Colonic mucosa (tissue), 4 donors: ENCODE measurements around the gene GPA33. TPM values are rescaled to one million over a fixed set of nuclear protein-coding genes. Genes with fewer than 3 reads are reported as not detected.
A peak's percentile ranks its signal among the peaks of the same experiment; 100 is the strongest.

ENCODE experiments used
- DNase-seq: peaks from one replicate; pipeline ENCODE4 v3.0.0-alpha.2; 2020
- H3K27ac ChIP-seq: fragments of 200-600 bp; one replicate; pipeline ENCODE4 v1.8.0; 2021
- H3K27me3 ChIP-seq: fragments of 200-600 bp; one replicate; pipeline ENCODE4 v1.8.0; 2021
- H3K36me3 ChIP-seq: fragments of 200-600 bp; one replicate; pipeline ENCODE4 v1.8.0; 2021
- H3K4me1 ChIP-seq: fragments of 200-600 bp; one replicate; pipeline ENCODE4 v1.8.0; 2021; ENCODE audit warnings: mild to moderate bottlenecking
- H3K4me3 ChIP-seq: fragments of 200-600 bp; one replicate; pipeline ENCODE4 v1.8.0; 2021
- H3K9ac ChIP-seq, 2 donors: one replicate each; pipeline ENCODE4 v1.7.0; 2013; ENCODE audit warnings: control low read depth in 2 of 2, low read depth in 2 of 2, low read length in 2 of 2
- H3K9me3 ChIP-seq: fragments of 200-600 bp; one replicate; pipeline ENCODE4 v1.8.0; 2021
- CTCF ChIP-seq: fragments of 200-600 bp; IDR thresholded peaks from one replicate; pipeline ENCODE4 v1.8.0; 2022; ENCODE audit warnings: antibody characterized with exemption, mild to moderate bottlenecking
- intact Hi-C: fragments of 100-400 bp; cut with DNase I; formaldehyde crosslinking; loops from one replicate; pipeline ENCODE4 v1.14.1; 2022
- total RNA-seq, 2 donors: library from RNA; stranded (reverse); fragmentation: NEBNext Ultra II Directional in 1 of 2; extraction: Animal tissue kit (Norgen Biotek cat#: 25700) in 1 of 2; gene quantifications; one replicate each; pipeline ENCODE4 v1.2.1, GENCODE V29; 2021
- donor health status: healthy.
- donor health status: DM: no; HTN: no; CAD: no.
- donor health status: DM: no; HTN: no; CAD: no.

The GPA33 gene
- total RNA-seq, 2 donors from 2014 or later, result 438 to 531 TPM

GRCh38 chr1:167065471-167065870, 24.7 kb downstream of the GPA33 start:
- Histone ChIP-seq H3K27me3 (no peaks in the 10 kb centered on the region), H3K9me3 (no peaks in the 10 kb centered on the region), H3K27ac (peak overlapping the region; percentile 66), H3K36me3 (no peaks in the 10 kb centered on the region), H3K4me1 (peaks cover 8% of the 10 kb centered on the region), H3K4me3 (no peak overlapping the region), H3K9ac (peak overlapping the region in 1 of 2 donors; percentile 1)
- peak; percentile 89 for DNase-seq
- no peak for TF ChIP-seq CTCF
- intact Hi-C loops, result loop anchor here (5.0 kb wide), 3 partner anchors 52 to 467 kb away; no protein-coding TSS in a partner anchor

GRCh38 chr1:167064621-167065020, 25.6 kb downstream of the GPA33 start:
- Histone ChIP-seq H3K36me3 (no peaks in the 10 kb centered on the region), H3K4me1 (peaks cover 8% of the 10 kb centered on the region), H3K9ac (peak overlapping the region in 1 of 2 donors; percentile 1), H3K4me3 (no peak overlapping the region), H3K27me3 (no peaks in the 10 kb centered on the region), H3K27ac (no peak overlapping the region), H3K9me3 (no peaks in the 10 kb centered on the region)
- intact Hi-C loops, result loop anchor here (5.0 kb wide), 3 partner anchors 53 to 468 kb away; no protein-coding TSS in a partner anchor
- no peak for DNase-seq
- no peak for TF ChIP-seq CTCF

- H3K36me3 ChIP-seq, result no peaks in the 10 kb centered on the region
- no peak overlapping the region for H3K4me3 ChIP-seq
- peaks cover 4% of the 10 kb centered on the region for H3K4me1 ChIP-seq
- no peak for DNase-seq
- no peak overlapping the region for H3K9ac ChIP-seq
- intact Hi-C loops, result no loop called here
- TF ChIP-seq CTCF, result no peak
- H3K27me3 ChIP-seq, result no peaks in the 10 kb centered on the region
- no peaks in the 10 kb centered on the region for H3K9me3 ChIP-seq
- H3K27ac ChIP-seq, result no peak overlapping the region
Measured at GRCh38 chr1:167061073-167061464, 29.1 kb downstream of the GPA33 start.

GRCh38 chr1:167060141-167061072, 29.8 kb downstream of the GPA33 start:
- Histone ChIP-seq H3K27me3 (no peaks in the 10 kb centered on the region), H3K9me3 (no peaks in the 10 kb centered on the region), H3K27ac (no peak overlapping the region), H3K4me1 (no peaks in the 10 kb centered on the region), H3K9ac (no peak overlapping the region), H3K36me3 (no peaks in the 10 kb centered on the region), H3K4me3 (no peak overlapping the region)
- no peak for DNase-seq
- TF ChIP-seq CTCF, result no peak
- intact Hi-C loops, result no loop called here

DNA sequence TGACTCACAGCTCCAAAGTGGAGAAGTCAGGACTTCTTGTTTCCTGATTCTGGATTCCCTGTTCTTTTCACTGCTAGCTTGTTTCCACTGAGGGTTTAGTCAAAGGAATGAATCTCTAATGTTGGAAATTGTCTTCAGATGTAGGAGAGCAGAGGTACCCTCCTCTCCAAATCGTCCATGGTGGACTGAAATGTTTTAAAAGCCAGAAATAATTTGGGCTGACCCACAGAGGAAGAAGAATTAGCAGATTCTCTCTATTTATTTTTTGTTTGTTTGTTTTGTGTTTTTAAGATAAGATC, 30.4 kb downstream of the GPA33 start:
- H3K36me3 ChIP-seq, result peaks cover 6% of the 10 kb centered on the region
- H3K27ac ChIP-seq, result no peak overlapping the region
- intact Hi-C loops, result loop anchor here (5.0 kb wide), 2 partner anchors 147 to 177 kb away; no protein-coding TSS in a partner anchor
- H3K9me3 ChIP-seq, result no peaks in the 10 kb centered on the region
- no peak for TF ChIP-seq CTCF
- no peak for DNase-seq
- H3K4me3 ChIP-seq, result no peak overlapping the region
- H3K4me1 ChIP-seq, result no peaks in the 10 kb centered on the region
- H3K27me3 ChIP-seq, result no peaks in the 10 kb centered on the region
- H3K9ac ChIP-seq, result no peak overlapping the region
